HG02759 (cell line): ENCODE results near the gene OR4E2.
"Not testable (repeated sequence)": the region's sequence is repeated elsewhere in the genome, so short reads cannot be mapped to it uniquely, and the experiment has no call there.

ENCODE experiments used
- ATAC-seq: cut with Tn5 transposase; IDR thresholded peaks from one replicate; pipeline ENCODE4 v1.9.1; 2021; ENCODE audit warnings: mild to moderate bottlenecking, moderate library complexity; ENCODE audit not compliant: unreplicated experiment

OR4E2 gene, protein sequence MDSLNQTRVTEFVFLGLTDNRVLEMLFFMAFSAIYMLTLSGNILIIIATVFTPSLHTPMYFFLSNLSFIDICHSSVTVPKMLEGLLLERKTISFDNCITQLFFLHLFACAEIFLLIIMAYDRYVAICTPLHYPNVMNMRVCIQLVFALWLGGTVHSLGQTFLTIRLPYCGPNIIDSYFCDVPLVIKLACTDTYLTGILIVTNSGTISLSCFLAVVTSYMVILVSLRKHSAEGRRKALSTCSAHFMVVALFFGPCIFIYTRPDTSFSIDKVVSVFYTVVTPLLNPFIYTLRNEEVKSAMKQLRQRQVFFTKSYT

DNA sequence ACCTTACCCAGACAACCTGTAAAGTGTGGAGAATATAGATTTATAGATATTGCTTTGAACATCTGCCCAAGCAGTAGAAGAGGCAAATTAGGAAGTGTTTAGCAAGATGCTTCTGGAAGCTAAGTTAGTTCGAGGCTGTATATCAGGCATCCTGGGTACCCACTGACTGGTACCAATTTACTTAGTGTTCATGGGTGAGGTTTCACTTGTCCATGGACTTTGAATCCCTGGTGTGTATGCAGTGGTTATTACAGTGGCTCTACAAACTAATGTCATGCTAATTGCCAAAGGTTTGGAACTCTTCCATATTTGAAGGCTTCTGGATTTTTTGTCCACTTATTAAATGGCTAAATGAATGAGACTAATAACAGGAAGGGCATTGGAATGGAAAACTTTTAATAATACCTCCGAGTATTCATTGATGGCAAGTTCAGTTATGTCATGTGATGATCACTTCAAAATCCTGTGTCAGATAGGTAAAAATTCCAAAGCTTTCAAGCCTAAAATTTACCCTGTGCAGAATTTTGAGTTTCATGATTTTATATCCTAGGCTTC, at the start of gene OR4E2:
Gene OR4E2 (plus strand): TSS at position 505 of the 555 bp plus-strand sequence. CDS start 11,248 bp downstream, outside the sequence.
- no peak for ATAC-seq

DNA sequence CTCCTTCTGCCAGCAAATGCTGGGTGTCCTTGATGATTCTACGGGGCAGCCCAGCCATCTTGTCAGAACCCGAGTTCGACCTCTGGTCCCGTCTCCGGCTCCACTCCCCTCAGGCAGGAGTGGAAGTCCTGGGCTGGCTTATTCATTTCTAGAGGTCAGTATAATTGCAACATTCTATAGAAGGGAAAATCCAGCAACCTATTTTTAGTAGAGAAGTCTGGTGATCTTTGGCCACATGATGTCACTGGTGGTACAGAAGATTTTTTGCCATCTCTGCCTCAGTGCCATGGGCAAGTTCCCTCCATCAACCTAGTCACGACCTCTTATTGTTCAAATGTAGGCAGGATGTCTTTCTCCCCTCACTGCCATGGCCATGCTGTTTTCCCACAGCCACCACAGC, 41.3 kb upstream of the OR4E2 start:
- ATAC-seq: no peak

DNA sequence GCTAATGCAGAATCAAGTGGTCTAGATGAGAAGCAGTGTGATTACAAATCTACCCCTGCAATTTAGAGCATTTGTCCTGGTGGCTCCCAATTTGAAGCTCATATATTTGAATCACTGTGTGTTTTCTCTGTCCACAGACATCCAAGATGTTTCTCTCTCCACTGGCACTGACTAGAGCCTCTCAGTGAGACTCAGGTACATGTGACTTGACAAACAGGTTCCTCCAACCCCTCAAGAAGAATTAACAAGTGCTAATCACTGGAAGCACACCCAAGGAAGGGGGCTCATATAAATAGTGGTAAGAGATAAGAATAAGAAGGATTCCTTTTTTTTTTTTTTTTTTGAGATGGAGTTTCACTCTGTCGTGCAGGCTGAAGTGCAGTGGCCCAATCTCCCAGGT, 39.4 kb upstream of the OR4E2 start:
- ATAC-seq: no peak

DNA sequence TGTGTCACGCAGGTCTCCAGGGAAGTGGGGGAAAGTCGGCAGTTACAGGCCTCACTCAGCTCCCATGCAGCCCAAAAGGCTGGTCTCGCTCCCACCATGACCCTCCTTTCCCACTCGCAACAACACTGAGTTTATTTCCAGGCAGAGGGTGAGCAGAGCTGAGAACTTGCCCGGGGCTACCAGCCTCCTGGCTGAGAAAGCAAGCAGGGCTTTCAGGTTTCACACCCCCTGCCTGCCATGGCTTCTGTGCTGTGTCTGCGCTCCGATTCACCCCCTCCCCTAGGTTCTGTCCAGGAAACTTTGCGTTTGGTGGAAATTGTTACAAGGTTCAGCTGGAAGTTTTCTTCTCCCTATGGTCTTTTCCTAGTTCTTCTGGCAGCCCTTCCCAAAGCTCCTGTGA, 36.0 kb upstream of the OR4E2 start:
- no peak for ATAC-seq

DNA sequence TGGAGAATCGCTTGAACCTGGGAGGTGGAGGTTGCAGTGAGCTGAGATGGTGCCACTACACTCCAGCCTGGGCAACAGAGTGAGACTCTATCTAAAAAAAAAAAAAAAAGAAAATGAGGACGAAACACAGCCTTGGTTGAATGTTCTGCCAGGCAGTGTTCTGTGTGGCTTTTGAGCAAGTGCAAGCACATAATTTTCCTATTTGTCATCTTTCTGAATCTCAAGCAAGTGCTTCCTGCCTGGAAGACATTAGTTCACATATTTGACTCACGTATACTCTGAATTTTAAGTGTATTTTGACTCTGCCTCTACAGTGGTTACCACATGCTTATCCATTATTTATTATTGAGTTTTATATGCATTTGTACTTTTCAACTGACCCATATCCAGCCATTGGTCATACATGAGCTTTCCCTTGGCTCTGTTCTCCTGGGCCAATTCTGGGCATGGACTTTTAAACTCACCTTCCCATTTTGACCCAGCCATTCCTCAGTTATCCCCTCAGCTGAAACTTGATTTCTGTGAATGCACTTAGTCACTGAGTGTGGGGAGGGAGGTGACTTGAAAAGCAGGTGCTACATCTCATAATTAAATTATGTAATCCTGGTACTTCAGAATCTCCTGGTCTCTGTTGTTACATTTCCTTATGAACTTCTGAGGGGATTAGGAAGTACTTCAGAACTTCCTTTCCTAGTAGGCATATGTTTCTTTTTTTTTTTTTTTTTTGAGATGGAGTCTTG, 27.0 kb upstream of the OR4E2 start:
- no peak for ATAC-seq

DNA sequence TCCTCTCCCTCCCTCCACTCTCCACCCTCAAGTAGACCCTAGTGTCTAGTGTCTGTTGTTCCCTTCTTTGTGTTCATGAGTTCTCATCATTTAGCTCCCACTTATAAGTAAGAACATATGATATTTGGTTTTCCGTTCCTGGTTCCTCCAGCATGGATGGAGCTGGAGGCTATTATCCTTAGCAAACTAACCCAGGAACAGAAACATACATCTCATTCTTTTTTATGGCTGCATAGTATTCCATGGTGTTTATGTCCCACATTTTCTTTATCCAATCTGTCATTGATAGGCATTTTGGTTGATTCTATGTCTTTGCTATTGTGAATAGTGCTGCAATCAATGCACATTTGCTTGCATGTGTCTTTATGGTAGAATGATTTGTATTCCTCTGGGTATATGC, 23.1 kb upstream of the OR4E2 start:
- not testable (repeated sequence) for ATAC-seq

DNA sequence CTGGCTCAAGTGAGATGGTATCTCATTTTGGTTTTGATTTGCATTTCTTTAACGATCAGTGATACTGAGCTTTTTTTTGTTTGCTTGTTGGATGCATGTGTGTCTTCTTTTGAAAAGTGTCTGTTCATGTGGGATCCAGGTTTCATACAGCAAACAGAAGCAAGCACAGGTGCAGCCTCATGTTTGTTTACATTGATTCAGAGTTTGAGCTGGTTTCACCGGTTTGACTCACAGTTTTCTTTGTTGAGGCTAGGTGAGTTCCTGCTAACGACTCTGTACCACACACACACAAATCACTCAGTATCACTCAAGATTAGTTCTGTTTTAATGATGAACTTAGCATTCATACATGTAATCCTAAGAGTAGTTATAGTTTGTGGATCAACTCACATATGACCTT, 22.6 kb upstream of the OR4E2 start:
- ATAC-seq: no peak

DNA sequence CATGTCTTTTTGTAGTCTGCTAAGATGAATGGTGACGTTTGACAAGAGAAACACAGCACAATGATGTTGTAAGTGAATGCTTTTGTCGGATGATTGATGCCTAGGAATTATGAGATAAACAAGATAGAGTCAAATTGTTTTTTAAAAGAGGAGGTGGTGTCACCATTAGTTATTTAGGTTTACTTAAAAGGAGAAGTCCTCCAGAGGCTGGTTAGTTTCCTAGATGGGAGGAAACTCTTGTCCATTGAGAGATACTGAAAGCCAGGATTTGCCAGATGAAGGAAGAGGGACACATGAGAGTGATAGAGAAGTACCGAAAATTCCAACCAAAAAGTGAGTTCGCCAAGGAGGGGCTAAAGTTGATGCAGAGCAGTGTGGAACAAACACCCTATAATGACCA, 18.8 kb upstream of the OR4E2 start, which contains the start of gene OR10G2:
Gene OR10G2 (minus strand): TSS at position 101 of the 400 bp plus-strand sequence. CDS start 98 bp downstream, at position 3.
- no peak for ATAC-seq

DNA sequence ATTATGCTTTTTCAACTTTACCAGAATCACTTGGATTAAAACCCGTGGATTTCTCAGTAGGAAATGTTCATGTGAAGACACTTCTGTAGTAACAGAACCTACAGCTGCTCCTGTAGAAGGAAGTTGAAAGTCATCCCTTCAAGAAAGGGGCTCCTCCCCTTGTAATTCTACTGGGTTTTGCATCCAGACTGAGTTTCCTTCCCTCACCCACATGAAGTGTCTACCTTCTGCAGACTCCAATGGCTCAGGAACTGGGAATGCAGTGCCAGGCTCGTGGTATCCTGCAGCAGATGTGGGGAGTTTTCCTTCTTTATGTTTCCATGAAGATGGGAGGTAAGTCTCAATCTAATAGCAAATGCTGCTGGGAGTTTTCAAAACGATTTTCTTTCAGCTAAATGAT, 11.0 kb upstream of the OR4E2 start:
- ATAC-seq: no peak

DNA sequence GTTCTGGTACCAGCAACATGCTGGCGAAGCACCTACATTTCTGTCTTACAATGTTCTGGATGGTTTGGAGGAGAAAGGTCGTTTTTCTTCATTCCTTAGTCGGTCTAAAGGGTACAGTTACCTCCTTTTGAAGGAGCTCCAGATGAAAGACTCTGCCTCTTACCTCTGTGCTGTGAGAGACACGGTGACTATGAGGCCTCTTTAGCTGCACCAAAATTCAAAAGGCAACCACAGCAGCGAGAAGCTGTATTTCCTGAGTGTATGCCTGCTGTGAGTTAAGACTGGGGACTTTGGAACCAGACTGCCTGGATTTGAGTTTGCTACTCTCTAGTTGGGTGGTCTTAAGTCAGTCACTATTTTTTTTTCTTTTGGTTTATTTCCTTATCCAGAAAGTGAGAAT, 10.2 kb upstream of the OR4E2 start:
- no peak for ATAC-seq

DNA sequence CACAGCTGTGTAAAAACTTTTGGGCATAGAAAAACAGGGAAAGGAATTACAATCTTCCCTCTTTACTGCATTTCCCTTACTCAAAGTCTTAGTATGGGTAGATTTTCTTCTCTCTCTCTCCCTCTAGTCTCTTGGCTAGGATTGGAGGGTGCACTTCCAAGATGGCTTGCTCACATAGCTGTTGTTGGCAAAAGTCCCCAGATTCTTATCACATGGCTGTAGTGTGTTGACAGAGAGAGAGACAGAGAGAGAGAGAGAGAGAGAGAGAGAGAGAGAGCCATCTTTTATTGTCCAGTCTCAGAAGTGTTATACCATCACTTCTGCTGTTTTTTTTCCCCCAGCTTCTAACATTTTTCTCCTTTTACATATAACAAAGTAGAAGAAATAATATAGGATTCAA, 6.3 kb upstream of the OR4E2 start:
- no peak for ATAC-seq

DNA sequence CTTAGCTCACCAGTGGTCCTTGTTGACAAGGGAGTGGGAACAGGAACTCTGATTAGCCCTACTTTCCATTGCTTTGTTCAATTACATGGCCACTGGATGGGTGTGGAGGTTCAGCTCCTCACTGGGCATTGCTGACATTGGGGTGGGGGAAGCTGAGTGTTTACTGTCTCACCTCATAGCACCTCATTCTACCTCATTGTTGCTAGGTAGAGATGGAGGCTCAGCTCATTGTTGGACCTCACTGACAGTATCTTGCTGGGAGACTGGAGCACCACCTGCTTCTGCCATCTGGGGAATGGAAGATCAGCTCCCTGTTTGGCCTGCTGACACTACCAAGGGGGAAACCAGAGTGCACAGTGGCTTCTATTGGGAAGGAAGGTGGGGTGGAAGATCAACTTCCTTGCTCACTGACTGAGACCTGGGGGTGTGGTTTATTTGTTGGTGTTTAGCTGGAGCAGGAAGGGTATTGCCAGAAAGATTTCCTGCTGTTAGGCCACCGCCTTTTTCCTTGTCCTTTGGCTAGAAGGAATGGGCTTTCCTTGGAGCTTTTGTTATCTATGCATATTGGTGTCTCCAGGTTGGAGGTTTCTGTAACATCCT, 1.3 kb upstream of the OR4E2 start:
- no peak for ATAC-seq

DNA sequence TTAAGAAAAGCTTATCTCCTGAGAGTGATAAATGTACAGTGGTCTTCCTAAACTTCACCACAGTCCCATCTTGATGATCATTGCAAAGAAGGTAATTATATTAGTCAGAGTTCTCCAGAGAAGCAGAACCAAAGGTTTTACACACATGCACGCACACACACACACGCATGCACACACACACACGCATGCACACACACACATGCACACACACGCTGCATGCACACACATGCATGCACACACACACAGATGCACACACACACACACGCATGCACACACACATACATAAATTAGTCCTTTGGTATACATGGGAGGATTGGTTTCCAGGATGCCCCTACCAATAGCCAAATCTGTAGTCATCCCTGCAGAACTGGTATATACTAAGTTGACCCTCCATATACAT, 580 bp downstream of the OR4E2 start:
- no peak for ATAC-seq

DNA sequence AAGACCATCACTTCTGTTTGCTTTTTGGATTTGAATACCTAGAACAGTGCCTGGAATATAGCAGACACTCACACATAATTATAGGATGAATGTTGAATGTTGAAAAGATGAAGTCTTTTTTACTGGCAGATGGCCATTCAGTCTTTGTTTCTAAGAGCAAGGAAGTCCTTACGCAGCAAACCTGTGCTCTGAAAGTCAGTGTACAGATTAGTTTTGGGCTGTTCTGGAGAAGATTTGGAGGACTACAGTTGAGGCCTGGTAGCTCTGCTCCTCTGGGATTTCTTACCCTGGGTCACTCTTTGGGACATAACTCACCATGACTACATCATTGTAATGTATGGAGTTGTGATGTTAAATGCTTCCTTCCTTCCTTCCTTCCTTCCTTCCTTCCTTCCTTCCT, 3.3 kb downstream of the OR4E2 start:
- no peak for ATAC-seq

DNA sequence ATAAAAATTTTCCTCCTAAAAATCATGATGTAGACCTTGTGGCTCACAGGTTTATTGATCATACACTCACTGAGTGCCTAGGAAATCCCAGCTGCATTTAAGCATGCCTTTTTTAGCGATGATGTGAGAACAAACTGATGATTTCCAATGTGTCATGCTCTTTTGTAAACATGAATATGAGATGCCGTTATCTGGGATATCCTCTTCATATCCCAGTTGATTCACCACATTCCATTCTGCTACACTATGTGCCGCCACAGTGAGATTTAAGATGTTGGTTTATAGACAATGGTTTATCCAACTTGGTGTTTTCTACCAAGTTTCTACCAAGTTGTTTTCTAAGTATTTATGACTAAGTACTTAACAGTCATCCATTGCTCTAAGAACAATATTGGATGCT, 14.7 kb downstream of the OR4E2 start:
- no peak for ATAC-seq

DNA sequence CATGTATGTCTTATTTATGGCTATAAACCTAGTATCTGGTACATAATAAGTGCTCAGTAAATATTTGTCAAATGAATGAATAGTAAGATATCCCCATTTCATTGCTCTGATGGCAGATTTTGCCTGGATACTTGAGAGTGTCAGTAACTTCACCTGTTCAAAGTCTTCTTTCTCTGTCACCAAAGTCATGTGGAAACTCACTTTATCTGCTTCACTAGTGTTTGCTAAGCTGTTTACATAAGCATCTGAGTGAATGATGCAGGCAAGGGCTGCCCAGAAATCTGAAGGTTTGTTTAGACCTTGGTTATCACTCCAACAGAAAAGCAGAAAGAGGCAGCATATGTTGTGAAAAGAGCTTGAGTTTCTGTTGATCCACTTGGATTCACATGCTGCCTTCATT, 15.6 kb downstream of the OR4E2 start:
- no peak for ATAC-seq

DNA sequence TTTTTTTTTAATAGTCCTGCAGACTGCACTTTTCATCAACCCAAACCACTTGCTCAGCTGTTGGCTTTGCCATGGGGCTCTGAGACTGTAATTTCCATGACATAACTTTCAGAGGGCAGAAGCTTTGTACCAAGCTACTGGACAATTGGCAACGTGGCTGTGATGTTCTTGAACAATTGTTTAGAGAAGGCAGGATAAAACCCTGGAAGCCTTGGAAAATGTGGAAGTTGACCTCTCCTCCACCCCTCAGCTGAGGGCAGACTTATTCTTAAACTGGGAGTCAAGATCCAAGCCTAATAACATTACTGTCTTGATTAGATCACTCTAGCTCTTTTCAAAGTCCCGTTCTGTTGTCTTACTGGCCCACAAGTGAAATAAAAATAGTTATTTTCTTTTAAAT, 17.7 kb downstream of the OR4E2 start:
- no peak for ATAC-seq

DNA sequence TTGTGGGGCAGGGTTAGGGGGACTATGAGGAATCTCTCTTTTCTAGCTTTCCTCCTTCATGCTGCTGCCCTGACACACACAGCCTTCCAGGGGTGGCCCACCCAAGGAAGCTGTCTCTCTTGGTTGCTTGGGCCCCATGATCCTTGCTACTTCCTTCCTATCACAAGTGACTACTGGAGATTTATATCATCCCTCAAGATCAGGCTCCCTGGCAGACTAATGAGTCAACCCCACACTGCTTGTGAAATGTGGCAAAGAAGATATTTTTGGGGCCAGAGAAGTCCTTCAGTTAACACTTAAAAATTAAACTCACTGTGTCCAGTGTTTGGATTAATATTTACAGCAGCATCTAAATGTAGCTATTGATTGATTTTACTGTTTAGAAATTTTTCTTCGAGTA, 18.5 kb downstream of the OR4E2 start:
- no peak for ATAC-seq

DNA sequence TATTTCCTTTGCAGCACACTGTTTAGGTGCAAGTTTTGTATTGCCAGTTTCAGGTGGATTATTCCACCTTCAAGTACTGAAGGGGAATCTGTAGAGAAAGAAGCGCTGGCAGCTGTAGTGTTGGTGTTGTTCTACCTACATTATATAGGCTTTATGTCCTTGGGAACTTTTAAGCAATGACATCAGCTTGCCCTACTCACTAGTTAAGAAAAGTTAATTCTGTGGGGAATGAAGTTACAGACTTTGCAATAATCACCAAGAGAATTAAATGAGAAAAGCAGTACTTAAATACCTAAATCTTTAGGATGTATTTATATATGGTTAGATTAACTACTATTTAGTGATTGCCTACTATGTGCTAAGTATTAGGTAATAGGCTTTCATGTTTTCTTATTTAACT, 20.1 kb downstream of the OR4E2 start, which contains the start of gene OR4E1:
Gene OR4E1 (minus strand): TSS at position 101 of the 400 bp plus-strand sequence. CDS start 2,883 bp downstream, outside the sequence.
- no peak for ATAC-seq

DNA sequence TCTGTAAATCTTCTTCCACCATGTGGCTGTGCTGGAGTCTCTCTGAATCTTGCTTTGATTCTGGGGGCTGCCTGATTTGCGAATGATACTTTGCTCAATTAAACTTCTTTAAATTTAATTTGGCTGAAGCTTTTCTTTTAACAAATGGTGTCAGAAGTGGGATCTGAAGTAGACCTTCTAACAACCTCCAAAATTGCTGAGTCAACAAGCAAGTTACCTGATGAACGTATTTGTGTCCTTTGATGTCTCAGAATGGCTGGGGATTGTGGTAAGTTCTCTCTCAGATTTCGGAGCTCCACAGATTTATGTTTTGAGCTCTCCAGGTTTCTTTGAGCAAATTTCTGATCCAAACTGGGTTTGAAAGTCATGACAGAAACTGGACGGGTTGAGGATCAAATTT, 21.9 kb downstream of the OR4E2 start:
- no peak for ATAC-seq

DNA sequence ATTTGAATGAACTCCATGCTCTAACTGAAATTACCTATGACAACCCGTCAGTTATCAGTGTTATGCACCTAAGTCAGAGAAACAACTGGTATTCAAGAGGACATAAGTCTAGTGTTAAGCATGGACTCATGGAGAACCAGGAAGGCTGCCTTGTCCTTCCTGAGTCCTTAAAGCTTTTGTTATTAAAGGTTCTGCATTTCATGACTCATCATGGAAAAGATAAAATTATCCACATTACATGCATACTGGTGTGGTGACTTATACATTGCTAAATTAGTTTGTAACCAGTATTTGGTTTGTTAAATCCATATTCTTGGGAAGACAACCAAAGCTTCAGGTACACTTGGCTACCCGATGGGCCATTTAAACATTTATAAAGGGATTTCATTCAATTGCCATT, 26.4 kb downstream of the OR4E2 start:
- ATAC-seq: no peak

DNA sequence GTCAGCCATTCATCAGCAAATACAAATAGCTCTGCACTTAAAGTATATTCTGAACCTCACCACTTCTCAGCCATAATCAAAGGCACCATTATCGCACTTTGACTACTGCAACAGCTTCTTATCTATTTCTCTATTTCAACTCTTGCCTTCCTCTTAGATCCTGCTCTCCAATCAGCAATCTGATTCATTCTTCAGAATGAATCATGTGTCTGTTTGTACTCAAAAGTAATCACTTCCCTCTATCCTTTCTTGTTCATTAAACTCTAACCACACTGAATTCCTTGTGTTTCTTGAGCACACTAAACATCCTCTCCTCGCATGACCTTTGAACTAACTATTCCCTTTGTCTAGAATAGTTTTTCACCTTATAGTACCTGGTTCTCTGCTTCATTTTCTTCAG, 32.8 kb downstream of the OR4E2 start:
- ATAC-seq: no peak
